HG02571 (cell line): ENCODE results near the gene TBXAS1.
"Not testable (repeated sequence)": the region's sequence is repeated elsewhere in the genome, so short reads cannot be mapped to it uniquely, and the experiment has no call there.

ENCODE experiments used
- ATAC-seq: cut with Tn5 transposase; IDR thresholded peaks from one replicate; pipeline ENCODE4 v1.9.1; 2021; ENCODE audit warnings: mild to moderate bottlenecking, moderate library complexity; ENCODE audit not compliant: unreplicated experiment

Gene TBXAS1

DNA sequence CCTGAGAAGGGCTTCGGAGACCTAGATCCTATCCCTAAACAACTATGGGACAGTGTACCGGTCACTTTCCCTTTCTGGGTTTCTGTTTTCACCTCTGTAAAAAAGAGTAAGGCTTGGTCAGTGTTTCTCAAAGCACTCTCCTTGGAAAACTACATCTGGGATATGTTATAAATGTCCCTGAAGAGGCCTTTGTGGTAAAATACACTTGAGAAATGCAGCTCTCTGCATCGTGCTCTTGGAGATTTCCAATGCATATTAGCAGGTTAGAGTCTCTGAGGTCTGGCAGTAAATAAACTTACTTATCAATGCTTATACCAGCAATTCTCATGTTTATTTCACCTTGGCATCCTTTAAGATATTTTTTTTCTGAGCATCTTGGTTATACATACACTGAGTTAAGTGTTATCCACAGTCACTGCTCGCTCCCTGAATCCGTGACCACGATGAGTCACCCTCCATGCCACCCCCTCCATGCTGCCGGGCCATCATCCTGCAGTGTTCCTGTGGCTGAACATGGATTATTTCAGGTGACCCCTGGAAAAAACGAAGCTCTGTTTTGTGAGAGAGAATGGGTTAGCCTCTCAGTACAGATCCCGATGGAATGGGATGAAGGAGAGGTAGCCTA lies 3.3 kb upstream of the TBXAS1 start:
- no peak for ATAC-seq

DNA sequence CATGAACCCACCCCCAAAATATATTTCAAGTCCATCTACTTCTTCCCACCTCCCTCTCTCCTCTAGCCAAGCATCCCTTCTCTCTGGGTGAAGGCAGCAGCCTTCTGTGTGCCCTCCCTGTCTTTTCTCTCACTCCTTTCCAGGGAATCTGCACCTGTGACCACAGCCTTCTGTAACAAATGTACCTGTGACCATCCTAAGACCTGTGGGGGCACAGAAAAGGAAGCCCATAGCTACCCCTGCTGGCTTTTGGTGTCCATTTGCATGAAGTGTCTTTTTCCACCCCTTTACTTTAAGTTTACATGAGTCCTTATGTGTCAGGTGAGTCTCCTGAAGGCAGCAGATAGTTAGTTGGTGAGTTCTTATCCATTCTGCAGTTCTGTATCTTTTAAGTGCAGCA lies 2.0 kb upstream of the TBXAS1 start:
- no peak for ATAC-seq

DNA sequence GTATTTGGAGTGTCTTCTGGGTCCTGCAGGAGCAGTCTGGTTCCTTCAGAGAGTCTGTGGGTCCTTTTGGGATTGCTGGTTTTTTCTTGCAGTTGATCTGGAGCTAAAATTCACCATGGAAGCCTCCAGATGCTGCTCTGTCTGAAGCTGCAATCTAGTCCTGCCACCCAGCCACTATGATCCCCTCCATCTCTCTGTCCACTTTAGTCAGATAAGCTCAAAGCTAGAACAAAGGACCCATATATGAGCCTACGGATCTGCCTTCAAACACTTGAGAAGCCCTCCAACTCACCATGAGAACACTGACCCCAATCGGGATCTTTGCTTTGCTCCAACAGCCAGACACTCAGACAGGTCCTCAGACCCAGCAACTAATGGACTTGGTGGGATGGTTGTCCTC lies 618 bp upstream of the TBXAS1 start:
- no peak for ATAC-seq

DNA sequence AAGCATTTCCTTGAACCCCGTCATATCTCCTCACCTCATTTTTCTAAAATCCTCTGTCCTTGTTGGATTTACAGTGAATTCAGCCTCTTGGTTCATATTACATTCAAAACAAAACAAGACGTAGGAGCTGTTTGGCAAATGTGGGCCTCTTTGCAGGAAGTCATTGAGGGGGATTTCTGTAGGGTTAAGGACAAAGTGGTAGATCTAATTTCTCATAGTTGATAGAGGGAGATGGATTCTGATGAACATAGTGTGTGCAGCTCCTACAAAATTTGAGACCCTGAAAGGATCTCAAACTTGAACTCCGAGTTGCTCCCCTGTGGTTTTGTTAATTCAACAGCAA lies 682 bp downstream of the TBXAS1 start:
- ATAC-seq: no peak

DNA sequence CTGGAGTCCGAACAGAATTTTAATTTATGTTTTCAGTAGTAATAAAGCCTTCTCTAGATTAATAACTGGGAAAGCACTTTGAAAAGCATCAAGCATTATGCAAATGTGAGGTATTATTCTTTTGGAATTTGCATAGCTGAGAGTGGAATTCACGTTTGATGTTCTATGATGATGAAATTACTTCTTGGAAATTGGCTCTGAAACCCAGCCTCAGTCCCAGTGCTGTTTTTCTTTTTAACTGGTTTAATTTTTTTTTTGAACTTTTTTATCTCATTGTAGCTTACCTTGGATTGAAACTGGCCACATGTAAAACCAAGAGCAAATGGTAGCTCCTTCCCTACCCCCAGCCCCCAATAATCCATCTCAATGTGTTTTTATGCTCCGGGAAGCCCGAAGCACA lies 1.2 kb downstream of the TBXAS1 start:
- no peak for ATAC-seq

DNA sequence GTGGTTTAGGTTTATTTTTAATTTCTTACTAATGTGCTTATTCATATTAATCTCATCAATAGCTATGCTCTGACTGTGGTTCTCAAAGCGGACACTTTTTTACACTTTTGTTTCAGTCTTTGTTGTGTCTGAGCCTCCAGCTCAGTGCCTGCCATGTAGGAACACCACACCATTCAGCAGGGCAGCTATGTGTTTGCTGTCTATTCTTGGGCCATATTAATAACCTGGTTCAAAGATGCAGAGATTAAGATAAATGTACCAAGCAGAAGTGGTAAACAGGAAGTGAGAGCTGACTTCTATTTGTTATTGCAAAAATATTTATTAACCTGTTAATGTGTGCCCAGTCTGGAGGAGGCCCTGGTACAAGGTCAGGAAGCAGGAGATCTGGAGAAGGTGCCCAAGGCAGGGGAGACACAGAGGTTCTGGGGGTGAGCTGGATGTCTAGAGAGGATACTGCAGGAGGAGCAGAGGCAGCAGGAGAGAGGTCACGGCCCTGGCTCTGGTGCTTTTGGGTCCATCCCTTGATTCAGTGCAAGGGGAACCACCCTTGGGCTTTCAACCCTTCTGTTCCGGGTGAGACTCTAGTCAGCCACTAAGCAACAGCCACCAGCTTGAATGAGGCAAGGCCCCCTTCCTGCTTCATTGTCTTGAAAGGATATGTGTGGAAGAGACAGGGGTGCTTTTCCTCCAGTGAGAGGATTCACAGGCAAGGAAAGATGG lies 1.9 kb downstream of the TBXAS1 start:
- ATAC-seq: no peak

DNA sequence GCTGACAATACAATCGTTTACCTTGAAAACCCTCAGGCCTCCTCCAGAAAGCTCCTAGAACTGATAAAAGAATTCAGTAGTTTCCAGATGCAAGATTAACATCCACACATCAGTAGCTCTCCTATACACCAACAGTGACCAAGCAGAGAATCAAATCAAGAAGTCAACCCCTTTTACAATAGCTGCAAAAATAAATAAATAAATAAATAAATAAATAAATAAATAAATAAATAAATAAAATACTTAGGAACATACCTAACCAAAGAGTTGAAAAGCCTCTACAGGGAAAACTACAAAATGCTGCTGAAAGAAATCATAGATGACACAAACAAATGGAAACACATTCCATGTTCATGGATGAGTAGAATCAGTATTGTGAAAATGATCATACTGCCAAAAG lies 6.8 kb downstream of the TBXAS1 start:
- not testable (repeated sequence) for ATAC-seq

DNA sequence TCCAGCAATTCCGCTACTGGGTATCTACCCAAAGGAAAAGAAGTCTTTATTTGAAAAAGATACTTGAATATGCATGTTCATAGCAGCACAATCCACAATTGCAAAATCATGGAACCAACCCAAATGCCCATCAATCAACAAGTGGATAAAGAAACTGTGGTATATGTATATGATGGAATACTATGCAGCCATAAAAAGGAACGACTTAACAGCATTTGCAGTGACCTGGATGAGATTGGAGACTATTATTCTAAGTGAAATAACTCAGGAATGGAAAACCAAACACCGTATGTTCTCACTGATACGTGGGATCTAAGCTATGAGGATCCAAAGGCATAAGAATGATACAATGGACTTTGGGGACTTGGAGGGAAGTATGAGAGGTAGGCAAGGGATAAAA lies 8.2 kb downstream of the TBXAS1 start:
- ATAC-seq: not testable (repeated sequence)

DNA sequence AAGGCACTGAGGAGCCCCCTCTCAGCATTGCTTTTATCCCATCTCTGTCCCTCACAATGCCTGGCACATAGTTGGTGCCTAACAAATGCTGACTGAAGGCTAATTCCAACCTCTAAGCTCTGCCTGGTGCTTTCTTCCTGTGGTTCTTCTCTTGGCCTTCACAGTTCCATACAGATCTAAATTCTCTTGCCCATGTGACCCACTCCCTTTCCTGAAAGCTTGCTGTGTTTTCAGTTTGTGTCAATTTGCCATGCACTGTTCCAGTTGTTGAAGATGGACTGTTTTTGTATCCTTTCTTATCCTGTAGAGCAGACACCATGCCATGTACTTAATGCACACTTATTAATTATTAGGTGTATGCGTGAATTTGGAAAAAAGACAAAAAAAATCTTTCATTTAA lies 9.2 kb downstream of the TBXAS1 start:
- no peak for ATAC-seq

DNA sequence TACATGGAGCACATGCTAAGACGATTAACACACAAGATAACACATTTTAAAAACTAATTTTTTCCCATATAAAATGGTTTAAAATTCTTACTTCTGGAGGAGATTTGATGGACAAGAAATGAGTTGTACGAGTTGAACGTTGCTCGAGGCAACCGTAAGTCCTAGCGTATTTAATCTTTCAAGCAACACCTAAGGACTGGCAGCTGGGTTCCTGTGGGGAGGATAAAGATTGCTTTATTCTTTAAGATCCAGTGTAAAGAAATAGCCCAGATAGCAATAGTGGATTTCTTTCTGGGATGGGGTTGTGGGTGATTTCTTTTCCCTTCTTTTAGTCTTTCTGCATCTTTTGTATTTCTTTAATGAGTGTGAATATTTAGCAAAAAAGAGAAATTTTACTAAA lies 9.8 kb downstream of the TBXAS1 start:
- no peak for ATAC-seq

DNA sequence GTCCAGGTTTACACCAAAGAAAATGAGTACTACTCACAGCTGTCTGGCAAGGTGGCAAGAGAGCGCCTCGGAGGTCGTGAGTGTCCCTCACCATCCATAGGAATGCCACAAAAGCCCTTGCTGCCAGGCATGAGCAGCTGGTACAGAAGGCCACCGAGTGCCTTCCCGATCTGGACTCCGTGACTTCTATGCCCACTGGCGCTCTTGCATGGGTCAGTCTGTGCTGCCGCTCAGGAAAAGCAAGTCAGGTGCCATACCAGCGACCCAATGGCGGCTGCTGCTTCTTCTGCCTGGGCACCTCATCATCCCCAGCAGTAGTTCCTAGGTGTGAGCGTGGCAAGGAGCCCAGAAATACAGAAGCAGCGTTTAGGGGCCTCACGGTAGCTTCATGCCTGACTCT lies 11.7 kb downstream of the TBXAS1 start:
- ATAC-seq: no peak

DNA sequence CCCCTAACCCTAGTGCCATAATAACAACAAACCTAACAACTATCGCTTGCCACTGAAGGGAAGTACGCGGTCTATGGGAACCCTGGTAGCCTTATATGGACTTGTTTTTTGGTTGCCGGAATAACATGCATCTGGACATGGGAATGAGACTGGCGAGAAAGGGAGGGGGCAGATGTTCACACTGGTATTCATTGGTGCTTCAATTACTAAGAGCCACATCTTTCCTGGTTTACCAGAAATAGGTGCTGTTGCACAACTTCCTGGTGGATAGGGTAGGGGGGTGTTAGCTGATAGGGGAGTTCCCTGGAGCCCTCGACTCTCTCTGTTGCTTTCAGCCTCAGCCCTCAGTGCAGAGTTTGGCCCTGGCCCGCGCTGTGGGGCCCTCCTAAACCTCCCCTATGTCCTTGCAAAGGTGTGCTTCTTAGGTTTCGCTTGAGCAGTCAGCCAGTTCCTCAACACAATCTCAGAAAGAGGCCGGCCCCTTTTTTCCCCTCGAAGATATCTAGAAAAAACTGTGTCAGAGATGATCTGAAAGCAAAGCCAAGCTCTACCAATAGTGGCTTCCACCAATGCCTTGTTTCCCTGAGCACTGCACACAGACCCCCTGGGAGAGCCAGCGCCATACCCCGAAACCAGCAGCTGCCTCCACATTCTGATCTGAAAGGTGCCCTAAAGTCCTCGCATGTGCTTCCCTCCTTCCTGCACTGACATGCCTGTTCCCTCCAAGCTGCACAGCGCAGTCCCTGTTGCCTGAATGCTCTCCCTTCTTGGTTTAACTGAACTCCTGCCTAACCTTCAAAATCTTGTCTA lies 13.5 kb downstream of the TBXAS1 start:
- peak; percentile 51 for ATAC-seq

DNA sequence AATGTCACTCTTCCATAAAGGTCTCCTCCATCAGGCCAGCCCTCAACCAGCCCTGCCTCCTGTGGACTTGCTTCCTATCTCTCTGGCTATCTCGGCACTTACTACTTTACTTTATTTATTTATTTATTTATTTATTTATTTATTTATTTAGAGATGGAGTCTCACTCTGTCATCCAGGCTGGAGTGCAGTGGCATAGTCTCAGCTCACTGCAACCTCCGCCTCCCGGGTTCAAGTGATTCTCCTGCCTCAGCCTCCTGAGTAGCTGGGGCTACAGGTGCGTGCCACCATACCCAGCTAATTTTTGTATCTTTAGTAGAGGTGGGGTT lies 14.1 kb downstream of the TBXAS1 start:
- not testable (repeated sequence) for ATAC-seq

DNA sequence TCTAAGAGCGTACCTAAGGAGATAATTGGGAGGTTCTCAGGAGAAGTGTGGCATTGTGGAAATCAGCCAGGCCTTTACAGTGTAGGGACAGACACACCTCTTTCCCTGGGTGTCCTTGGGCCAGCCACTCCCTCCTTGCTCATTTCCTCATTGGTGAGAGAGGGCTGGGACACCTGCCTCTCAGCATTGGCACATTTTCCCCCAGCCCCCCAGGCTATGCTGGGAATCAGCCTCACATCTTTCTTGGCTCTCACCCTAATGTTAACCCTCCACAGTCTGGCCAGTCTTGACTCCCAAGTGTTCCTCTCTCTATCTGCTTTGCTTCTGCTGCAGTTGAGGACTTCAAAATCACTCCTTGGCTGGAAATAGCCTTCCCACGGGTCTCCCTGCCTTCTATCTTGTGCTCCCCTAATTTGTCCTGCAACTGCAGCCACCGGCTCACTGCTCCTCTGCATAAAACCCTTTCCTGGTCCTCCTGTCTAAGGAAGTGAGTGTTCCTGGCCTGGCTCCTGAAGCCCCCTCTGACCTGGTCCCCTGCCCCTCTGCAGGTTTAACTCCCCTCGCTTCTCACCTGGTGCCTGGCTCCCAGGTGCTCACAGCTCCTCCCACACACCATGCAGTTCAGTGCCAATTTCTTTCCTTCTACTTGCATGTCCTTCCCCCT lies 15.8 kb downstream of the TBXAS1 start:
- ATAC-seq: no peak

DNA sequence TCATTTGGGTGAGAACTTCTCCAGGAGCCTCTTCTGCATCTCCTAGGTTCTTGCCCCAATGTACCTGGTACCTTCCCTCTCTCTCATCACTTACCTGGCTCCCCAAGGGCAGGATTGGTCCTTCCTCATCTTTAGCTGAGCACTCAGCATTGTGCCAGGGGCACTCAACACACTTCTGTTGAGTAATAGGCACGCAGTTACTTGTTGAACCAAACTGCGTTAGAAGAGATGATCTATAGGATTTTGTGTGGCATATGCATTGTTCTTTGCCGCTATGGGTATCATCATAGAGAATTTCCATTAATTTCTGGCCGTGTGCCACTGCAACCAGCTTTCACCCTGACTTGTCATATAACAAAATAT lies 16.4 kb downstream of the TBXAS1 start:
- no peak for ATAC-seq

DNA sequence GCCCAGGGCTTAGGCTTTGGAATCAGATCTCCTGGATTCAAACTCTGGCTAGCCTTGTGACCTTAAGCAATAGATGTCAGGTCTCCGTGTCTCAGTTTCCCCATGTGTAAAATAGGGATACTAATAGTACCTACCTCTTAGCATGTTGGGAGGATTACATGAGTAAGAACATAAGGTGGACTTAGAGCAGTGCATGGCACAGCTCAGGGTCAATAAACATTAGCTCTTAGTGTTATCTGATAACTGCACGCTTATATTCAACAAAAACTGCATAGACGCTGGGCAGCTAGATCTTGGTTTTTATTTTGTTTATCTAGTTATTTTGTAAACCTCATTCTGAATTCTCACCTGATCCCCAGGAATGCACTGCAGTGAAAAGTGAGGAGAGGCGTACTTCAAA lies 17.2 kb downstream of the TBXAS1 start:
- no peak for ATAC-seq

DNA sequence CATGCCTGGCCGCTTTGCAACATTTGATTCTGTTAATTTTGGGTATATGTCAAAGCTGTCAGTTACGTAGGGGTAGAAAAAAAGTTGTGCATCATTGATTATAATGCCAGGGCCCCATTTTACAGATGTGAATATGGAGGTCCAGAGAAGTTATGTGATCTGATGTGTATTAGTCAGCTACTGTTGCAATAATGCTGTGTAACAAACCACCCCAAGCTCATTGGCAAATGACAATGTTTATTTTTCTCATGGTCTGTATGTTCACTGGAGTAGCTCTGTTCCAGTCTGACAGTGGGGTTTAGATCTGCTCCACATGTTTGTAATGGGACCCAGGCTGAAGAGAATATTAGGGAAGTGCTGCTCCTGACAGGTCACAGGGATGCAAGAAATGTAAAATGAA lies 19.2 kb downstream of the TBXAS1 start:
- ATAC-seq: no peak

DNA sequence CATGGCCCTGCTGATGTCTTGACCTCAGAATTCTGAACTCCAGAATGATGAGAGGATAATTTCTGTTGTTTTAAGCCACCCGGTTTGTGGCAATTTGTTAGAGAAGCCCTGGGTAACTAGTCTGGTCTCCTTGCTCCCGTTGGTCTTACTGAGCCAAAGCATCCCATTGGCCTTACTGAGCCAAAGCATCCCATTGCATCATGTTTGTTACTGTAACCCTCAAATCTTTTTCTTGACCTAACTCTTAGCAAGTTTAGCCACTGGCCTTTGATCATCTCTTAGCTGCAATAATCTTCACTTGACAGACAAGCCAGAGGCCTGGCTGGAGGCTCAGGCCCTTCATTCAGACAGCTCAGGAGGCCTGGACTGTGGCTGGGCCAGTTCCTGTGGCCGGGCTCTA lies 21.8 kb downstream of the TBXAS1 start:
- no peak for ATAC-seq

DNA sequence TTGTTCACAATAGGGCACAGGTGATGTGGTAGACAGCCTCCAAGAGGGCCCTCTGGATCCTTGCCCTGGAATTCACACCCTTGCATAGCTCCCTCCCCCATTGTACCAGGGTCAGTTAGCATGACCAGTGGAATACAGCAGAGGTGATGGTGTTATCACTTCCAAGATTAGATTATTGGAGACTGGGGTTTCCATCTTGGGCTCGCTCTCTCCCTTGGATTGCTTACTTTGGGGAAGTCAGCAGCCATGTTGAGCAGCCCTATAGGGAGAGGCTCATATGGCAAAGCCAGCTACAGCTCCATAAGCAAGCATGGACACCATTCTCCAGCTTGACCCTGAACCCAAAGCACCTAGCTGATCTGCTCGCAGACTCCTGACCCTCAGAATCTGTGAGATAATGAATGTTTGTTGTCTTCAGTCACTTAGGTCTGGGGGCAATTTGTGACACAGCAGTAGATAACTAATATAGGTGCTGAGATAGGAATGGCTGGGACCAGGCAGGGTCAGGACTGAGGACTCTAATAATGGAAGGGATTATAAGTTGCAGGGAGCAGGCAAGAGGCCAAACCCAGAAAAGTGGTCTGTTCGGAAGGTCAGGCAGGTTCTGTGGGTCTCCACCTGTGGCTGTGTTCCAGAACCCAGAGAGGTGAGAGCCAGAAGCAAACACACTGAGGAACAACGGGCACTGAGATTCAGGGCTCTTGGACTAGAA lies 22.9 kb downstream of the TBXAS1 start:
- ATAC-seq: no peak

DNA sequence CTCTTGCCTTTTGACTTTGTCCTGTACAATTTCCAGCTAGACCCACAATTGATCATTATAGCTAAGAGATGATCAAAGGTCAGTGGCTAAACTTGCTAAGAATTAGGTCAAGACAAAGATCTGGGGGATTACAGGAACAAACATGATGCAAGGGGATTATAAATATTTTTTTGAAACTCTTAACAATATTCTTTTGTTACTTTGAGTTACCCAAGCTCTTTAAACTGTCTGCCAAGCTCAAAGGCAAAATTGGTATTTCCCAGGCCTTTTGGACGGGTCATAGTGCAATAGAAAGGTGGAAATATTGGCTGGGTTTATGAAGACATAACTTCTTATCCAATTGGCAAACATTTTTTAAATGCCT lies 23.4 kb downstream of the TBXAS1 start:
- no peak for ATAC-seq

DNA sequence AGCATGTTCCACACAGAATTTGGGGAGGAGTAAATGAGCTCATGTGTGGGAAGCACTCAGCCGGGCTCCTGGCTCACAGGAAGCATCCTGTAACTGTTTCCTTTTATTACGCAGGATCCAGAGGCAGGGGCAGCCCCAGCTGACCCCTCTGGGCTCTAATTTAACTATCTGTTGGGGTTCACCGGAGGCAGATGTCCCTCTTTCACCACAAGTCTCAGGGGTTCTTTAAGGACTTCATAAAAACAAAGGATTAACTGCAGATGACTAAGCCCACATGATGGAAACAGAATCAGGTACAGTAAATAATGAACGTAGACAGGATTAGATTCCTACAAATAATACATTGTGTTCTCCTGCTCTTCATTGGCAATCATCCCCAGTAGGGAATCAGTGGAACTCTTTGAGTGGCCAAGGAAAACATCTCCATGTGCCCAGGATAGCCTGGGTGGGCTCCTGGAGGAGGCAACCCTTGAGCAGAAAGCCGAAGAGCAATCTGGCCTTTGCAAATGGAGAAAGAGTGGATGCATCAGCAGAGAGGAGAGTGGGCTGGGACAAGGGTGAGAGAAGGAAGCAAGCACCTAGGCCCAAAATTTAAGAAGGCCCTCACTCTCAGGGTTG lies 24.6 kb downstream of the TBXAS1 start:
- no peak for ATAC-seq
